GM12865 (cell line): ENCODE results near the gene HSPA1B.

Source experiments
- DNase-seq: peaks from one replicate; pipeline ENCODE4 v3.0.0; 2010; ENCODE audit warnings: low read depth
- H3K4me3 ChIP-seq: 2 replicates; pipeline ENCODE4 v1.5.1; 2011; ENCODE audit warnings: mild to moderate bottlenecking, low read depth, low read length, control low read depth
- CTCF ChIP-seq: IDR thresholded peaks from 2 replicates; pipeline ENCODE4 v1.5.1; 2011; ENCODE audit warnings: low read length, control low read depth, low read depth, inconsistent platforms; ENCODE audit not compliant: insufficient read depth; ENCODE audit errors: missing control alignments

The HSPA1B gene

GRCh38 chr6:31876357-31876756 lies 48.8 kb downstream of the HSPA1B start:
- no peak for TF ChIP-seq CTCF
- DNase-seq, result no peak
- H3K4me3 ChIP-seq, result no peak overlapping the region

- no peak overlapping the region for H3K4me3 ChIP-seq
- DNase-seq, result no peak
- TF ChIP-seq CTCF, result no peak
Observed at GRCh38 chr6:31877125-31877650, 49.6 kb downstream of the HSPA1B start.

- no peak for DNase-seq
- no peak for TF ChIP-seq CTCF
- H3K4me3 ChIP-seq, result no peak overlapping the region
Observed at GRCh38 chr6:31877651-31878161, 50.2 kb downstream of the HSPA1B start.

GRCh38 chr6:31878222-31878621 lies 50.7 kb downstream of the HSPA1B start:
- no peak for DNase-seq
- no peak for TF ChIP-seq CTCF
- H3K4me3 ChIP-seq, result no peak overlapping the region

GRCh38 chr6:31878726-31879125 lies 51.2 kb downstream of the HSPA1B start, which contains the start of gene SLC44A4:
SLC44A4 (minus strand) TSS chr6:31878997; CDS start chr6:31878980, 17 bp downstream.
- no peak for TF ChIP-seq CTCF
- H3K4me3 ChIP-seq, result no peak within 1 kb of the TSS
- DNase-seq, result no peak

- DNase-seq, result no peak
- no peak overlapping the region for H3K4me3 ChIP-seq
- TF ChIP-seq CTCF, result no peak
Observed at GRCh38 chr6:31879143-31879542, 51.6 kb downstream of the HSPA1B start.
